IMR-90 (cell line): ENCODE measurements around the gene ALK. TPM values are rescaled to one million over a fixed set of nuclear protein-coding genes. Genes with fewer than 3 reads are reported as not detected.

ENCODE experiments used
- ATAC-seq: fragments of 200-7000 bp; cut with Tn5 transposase; 2 replicates; pipeline ENCODE4 v1.9.1; 2020; ENCODE audit warnings: low read depth, mild to moderate bottlenecking, moderate library complexity
- BruUV-seq: library from RNA; stranded (reverse); fragments of 400-500 nt; replicated peaks from 2 replicates; lab custom pipeline; 2021; lab: Mats Ljungman, UMichigan
- CTCF ChIA-PET: fragments of 300-600 bp; formaldehyde crosslinking; extraction: SDS; loops from one replicate; lab custom pipeline; 2021; ENCODE audit warnings: antibody characterized with exemption; lab: Yijun Ruan, JAX
- POLR2A ChIA-PET: fragments of 300-600 bp; sonication (Branson Sonifier 250); formaldehyde crosslinking; loops from one replicate; lab custom pipeline; 2022; ENCODE audit warnings: antibody characterized with exemption; ENCODE audit not compliant: unreplicated experiment; lab: Charles Lee
- DNase-seq: peaks from one replicate; pipeline ENCODE4 v3.0.0; 2013
- H2AFZ ChIP-seq: replicated peaks from 2 replicates; pipeline ENCODE3; 2013; ENCODE audit warnings: low read length, mild to moderate bottlenecking; ENCODE audit not compliant: poor library complexity
- H2AK5ac ChIP-seq: 2 replicates; pipeline ENCODE4 v1.6.1; 2013; ENCODE audit warnings: low read depth, low read length, inconsistent platforms
- H2AK9ac ChIP-seq: replicated peaks from 2 replicates; pipeline ENCODE3; 2013; ENCODE audit warnings: mild to moderate bottlenecking, low read depth, low read length, moderate library complexity; ENCODE audit not compliant: poor library complexity
- H2BK120ac ChIP-seq: 2 replicates; pipeline ENCODE4 v1.6.1; 2013; ENCODE audit warnings: low read depth, low read length, inconsistent platforms
- H2BK15ac ChIP-seq: 3 replicates; pipeline ENCODE4 v1.6.1; 2013; ENCODE audit warnings: low read depth, low read length, inconsistent platforms
- H2BK20ac ChIP-seq: 2 replicates; pipeline ENCODE4 v1.6.1; 2013; ENCODE audit warnings: low read depth, mild to moderate bottlenecking, inconsistent platforms, low read length, moderate library complexity
- H2BK5ac ChIP-seq: 2 replicates; pipeline ENCODE4 v1.6.1; 2013; ENCODE audit warnings: mild to moderate bottlenecking, low read depth, low read length, inconsistent platforms; ENCODE audit not compliant: poor library complexity, severe bottlenecking
- H3K14ac ChIP-seq: replicated peaks from 2 replicates; pipeline ENCODE4 v1.6.1; 2013; ENCODE audit warnings: low read depth, low read length, inconsistent platforms
- H3K18ac ChIP-seq: 2 replicates; pipeline ENCODE4 v1.6.1; 2013; ENCODE audit warnings: low read depth, low read length, control low read depth
- H3K23ac ChIP-seq: 2 replicates; pipeline ENCODE4 v1.6.1; 2013; ENCODE audit warnings: low read depth, low read length, inconsistent platforms
- H3K27ac ChIP-seq: 2 replicates; pipeline ENCODE4 v1.5.1; 2013; ENCODE audit warnings: mild to moderate bottlenecking, control low read depth, low read length; ENCODE audit not compliant: insufficient read depth
- H3K27me3 ChIP-seq: 2 replicates; pipeline ENCODE4 v1.6.1; 2013; ENCODE audit warnings: low read length; ENCODE audit not compliant: control insufficient read depth, insufficient read depth
- H3K36me3 ChIP-seq: 2 replicates; pipeline ENCODE4 v1.6.1; 2013; ENCODE audit warnings: low read length, mixed read lengths; ENCODE audit not compliant: control insufficient read depth, insufficient read depth
- H3K4ac ChIP-seq: 2 replicates; pipeline ENCODE4 v1.6.1; 2013; ENCODE audit warnings: low read depth, low read length, inconsistent platforms
- H3K4me1 ChIP-seq: 2 replicates; pipeline ENCODE4 v1.6.1; 2013; ENCODE audit warnings: low read length, mixed read lengths; ENCODE audit not compliant: control insufficient read depth, insufficient read depth
- H3K4me2 ChIP-seq: 2 replicates; pipeline ENCODE4 v1.6.1; 2013; ENCODE audit warnings: low read depth, mild to moderate bottlenecking, control low read depth, low read length, moderate library complexity
- H3K4me3 ChIP-seq: 2 replicates; pipeline ENCODE4 v1.5.1; 2013; ENCODE audit warnings: low read depth, mild to moderate bottlenecking, control low read depth, low read length, moderate library complexity; ENCODE audit not compliant: insufficient read depth
- H3K56ac ChIP-seq: 2 replicates; pipeline ENCODE4 v1.6.1; 2013; ENCODE audit warnings: low read length, inconsistent platforms; ENCODE audit not compliant: insufficient read depth; ENCODE audit errors: extremely low read depth
- H3K79me1 ChIP-seq, 2 experiments: 2 replicates each; pipeline ENCODE4 v1.6.1; 2013; ENCODE audit warnings: low read length in 2 of 2, inconsistent platforms in 1 of 2, low read depth in 1 of 2
- H3K9ac ChIP-seq: 2 replicates; pipeline ENCODE4 v1.6.1; 2013; ENCODE audit warnings: low read depth, low read length, control low read depth
- H3K9me1 ChIP-seq: 2 replicates; pipeline ENCODE4 v1.6.1; 2013; ENCODE audit warnings: low read length, inconsistent platforms; ENCODE audit not compliant: insufficient read depth
- H3K9me3 ChIP-seq: 2 replicates; pipeline ENCODE4 v1.6.1; 2013; ENCODE audit warnings: low read length; ENCODE audit not compliant: control insufficient read depth, insufficient read depth
- H4K20me1 ChIP-seq: 2 replicates; pipeline ENCODE4 v1.6.1; 2013; ENCODE audit warnings: low read length, inconsistent platforms; ENCODE audit not compliant: insufficient read depth
- H4K5ac ChIP-seq: 2 replicates; pipeline ENCODE4 v1.6.1; 2013; ENCODE audit warnings: mild to moderate bottlenecking, low read depth, low read length, control low read depth
- H4K8ac ChIP-seq, 2 experiments: 2 replicates each; pipeline ENCODE4 v1.6.1; 2013; ENCODE audit warnings: low read depth in 2 of 2, low read length in 2 of 2, control low read depth in 1 of 2, inconsistent platforms in 1 of 2
- H4K91ac ChIP-seq: 2 replicates; pipeline ENCODE4 v1.6.1; 2013; ENCODE audit warnings: low read depth, low read length, inconsistent platforms; ENCODE audit not compliant: insufficient read depth
- BHLHE40 ChIP-seq: fragments of 150-350 bp; IDR thresholded peaks from 2 replicates; pipeline ENCODE4 v1.6.1; 2016; ENCODE audit warnings: mild to moderate bottlenecking, low read depth, low read length
- CEBPB ChIP-seq: IDR thresholded peaks from 2 replicates; pipeline ENCODE4 v1.6.1; 2012; ENCODE audit warnings: low read depth, low read length, improper control_type of control experiment
- CHD1 ChIP-seq: IDR thresholded peaks from 2 replicates; pipeline ENCODE4 v1.6.1; 2012; ENCODE audit warnings: low read depth, low read length, improper control_type of control experiment
- CTCF ChIP-seq: conservative IDR thresholded peaks from 2 replicates; pipeline ENCODE4 v1.5.1; 2012; ENCODE audit warnings: mild to moderate bottlenecking, low read depth, low read length, improper control_type of control experiment
- ELK1 ChIP-seq: fragments of 150-350 bp; IDR thresholded peaks from 2 replicates; pipeline ENCODE4 v1.6.1; 2016; ENCODE audit warnings: low read depth, mild to moderate bottlenecking, low read length, moderate library complexity, borderline replicate concordance
- FOS ChIP-seq: fragments of 150-350 bp; IDR thresholded peaks from 2 replicates; pipeline ENCODE4 v1.6.1; 2016; ENCODE audit warnings: low read depth, low read length
- MAFK ChIP-seq: IDR thresholded peaks from 2 replicates; pipeline ENCODE4 v1.6.1; 2012; ENCODE audit warnings: low read depth, low read length, improper control_type of control experiment
- MAZ ChIP-seq: IDR thresholded peaks from 2 replicates; pipeline ENCODE4 v1.6.1; 2012; ENCODE audit warnings: low read depth, mild to moderate bottlenecking, low read length, improper control_type of control experiment, moderate library complexity, borderline replicate concordance
- MXI1 ChIP-seq: IDR thresholded peaks from 2 replicates; pipeline ENCODE4 v1.6.1; 2012; ENCODE audit warnings: low read depth, mild to moderate bottlenecking, low read length, moderate library complexity, borderline replicate concordance
- NFE2L2 ChIP-seq: fragments of 150-350 bp; IDR thresholded peaks from 2 replicates; pipeline ENCODE4 v1.6.1; 2016; ENCODE audit warnings: low read depth, mild to moderate bottlenecking, low read length
- POLR2A ChIP-seq: IDR thresholded peaks from 2 replicates; pipeline ENCODE4 v1.6.1; 2012; ENCODE audit warnings: mild to moderate bottlenecking, low read depth, low read length
- RAD21 ChIP-seq: IDR thresholded peaks from 2 replicates; pipeline ENCODE4 v1.6.1; 2012; ENCODE audit warnings: low read length, improper control_type of control experiment
- RCOR1 ChIP-seq: IDR thresholded peaks from 2 replicates; pipeline ENCODE4 v1.6.1; 2012; ENCODE audit warnings: mild to moderate bottlenecking, low read length, improper control_type of control experiment; ENCODE audit not compliant: insufficient replicate concordance
- RFX5 ChIP-seq: IDR thresholded peaks from 2 replicates; pipeline ENCODE4 v1.8.0; 2012; ENCODE audit warnings: low read depth, mild to moderate bottlenecking, low read length, moderate library complexity
- SMC3 ChIP-seq: fragments of 150-350 bp; IDR thresholded peaks from 2 replicates; pipeline ENCODE4 v1.6.1; 2016; ENCODE audit warnings: low read depth, mild to moderate bottlenecking, antibody characterized with exemption, low read length, moderate library complexity
- USF2 ChIP-seq: fragments of 150-350 bp; IDR thresholded peaks from 2 replicates; pipeline ENCODE4 v1.6.1; 2017; ENCODE audit warnings: mild to moderate bottlenecking, antibody characterized with exemption, low read length, low read depth
- WGBS, 2 experiments: methylation state at CpG; one replicate each; pipeline versions ENCODE4 v1.1.5 to v1.1.7; 2013; ENCODE audit warnings: missing lambda C conversion rate in 2 of 2; ENCODE audit not compliant: insufficient read length in 1 of 2; ENCODE audit errors: extremely low coverage in 2 of 2; 5-methylcytosine and 5-hydroxymethylcytosine counted together
- dilution Hi-C: fragments of 300-500 bp; cut with HindIII; formaldehyde crosslinking; loops from one replicate; pipeline ENCODE4 v1.14.3; 2018; ENCODE audit warnings: low sequenced_read_pairs; ENCODE audit not compliant: unreplicated experiment
- in situ Hi-C: fragments of 300-500 bp; cut with MboI; formaldehyde crosslinking; loops from 3 replicates; pipeline ENCODE4 v1.14.3; 2019; ENCODE audit warnings: low sequenced_read_pairs, inconsistent platforms, mixed read lengths
- intact Hi-C: fragments of 100-400 bp; cut with micrococcal nuclease; formaldehyde crosslinking; loops from 2 replicates; pipeline ENCODE4 v1.10.0; 2022
- polyA plus RNA-seq, 3 experiments: library from polyadenylated mRNA; depleted of rRNA; stranded (reverse); fragments of >200 nt; gene quantifications; 2 replicates each; pipeline ENCODE4 v1.2.3, GENCODE V29; 2012; ENCODE audit warnings: low replicate concordance in 1 of 3
- total RNA-seq: library from RNA; depleted of rRNA; stranded (reverse); fragments of >200 nt; gene quantifications from 2 replicates; pipeline ENCODE4 v1.2.3, GENCODE V29; 2012

ALK gene
- total and polyA plus RNA-seq, 2 of the 4 experiments (the other 2 are of a cell fraction), result not detected

GRCh38 chr2:29780906-29781305 is 140.5 kb downstream of the ALK start:
- no peak for DNase-seq
- H2BK20ac ChIP-seq, result no peak overlapping the region
- H3K9ac ChIP-seq, result no peak overlapping the region
- H2BK120ac ChIP-seq, result no peak overlapping the region
- 0% methylated on average over 1 of the region's 1 CpG; no CpG with 5 or more reads in 1 of the 2 experiments for WGBS, 2 experiments
- no peak overlapping the region for H4K8ac ChIP-seq
- no peak overlapping the region for H3K4ac ChIP-seq
- no peaks in the 10 kb centered on the region for H3K36me3 ChIP-seq
- no peak overlapping the region for H2AK5ac ChIP-seq
- H3K27me3 ChIP-seq, result peaks cover 12% of the 10 kb centered on the region
- no peak overlapping the region for H2BK15ac ChIP-seq
- H3K4me1 ChIP-seq, result no peaks in the 10 kb centered on the region
- H3K23ac ChIP-seq, result no peak overlapping the region
- no peak overlapping the region for H2AFZ ChIP-seq
- ATAC-seq, result no peak
- no peak overlapping the region for H3K14ac ChIP-seq
- no peak overlapping the region for H3K27ac ChIP-seq
- CTCF ChIA-PET, result interaction anchor here (1.0 to 1.4 kb wide), 2 partner anchors 11 to 16 kb away, joined by 3 read pairs; no protein-coding TSS in a partner anchor
- H3K56ac ChIP-seq, result no peak overlapping the region
- H4K20me1 ChIP-seq, result no peaks in the 10 kb centered on the region
- H3K9me3 ChIP-seq, result no peaks in the 10 kb centered on the region
- H3K18ac ChIP-seq, result no peak overlapping the region
- TF ChIP-seq CEBPB (no peak), NFE2L2 (no peak), RFX5 (no peak), SMC3 (no peak), CHD1 (no peak), CTCF (no peak), POLR2A (no peak), MAZ (no peak), RAD21 (no peak), ELK1 (no peak), FOS (no peak), BHLHE40 (no peak), USF2 (no peak), MAFK (no peak), MXI1 (no peak), RCOR1 (no peak)
- BruUV-seq, result no TSS peak
- no peak overlapping the region for H3K4me3 ChIP-seq
- intact Hi-C loops, result no loop called here
- POLR2A ChIA-PET, result no interaction called here
- H3K9me1 ChIP-seq, result no peaks in the 10 kb centered on the region
- H3K4me2 ChIP-seq, result no peak overlapping the region
- H4K91ac ChIP-seq, result no peak overlapping the region
- dilution Hi-C loops, result no loop called here
- H2AK9ac ChIP-seq, result no peak overlapping the region
- no peak overlapping the region for H4K5ac ChIP-seq
- H2BK5ac ChIP-seq, result no peak overlapping the region
- in situ Hi-C loops, result no loop called here
- H3K79me1 ChIP-seq, result no peaks in the 10 kb centered on the region
